ENCODE results near the gene EAPP. TPM values are rescaled to one million over a fixed set of nuclear protein-coding genes. Genes with fewer than 3 reads are reported as not detected.
A peak's percentile ranks its signal among the peaks of the same experiment; 100 is the strongest.

EAPP gene
- total and polyA plus RNA-seq, 2 of the 13 experiments (the other 11 are each of a cell fraction or from before 2014, with no cell fraction given): 68.7 to 110 TPM

DNA sequence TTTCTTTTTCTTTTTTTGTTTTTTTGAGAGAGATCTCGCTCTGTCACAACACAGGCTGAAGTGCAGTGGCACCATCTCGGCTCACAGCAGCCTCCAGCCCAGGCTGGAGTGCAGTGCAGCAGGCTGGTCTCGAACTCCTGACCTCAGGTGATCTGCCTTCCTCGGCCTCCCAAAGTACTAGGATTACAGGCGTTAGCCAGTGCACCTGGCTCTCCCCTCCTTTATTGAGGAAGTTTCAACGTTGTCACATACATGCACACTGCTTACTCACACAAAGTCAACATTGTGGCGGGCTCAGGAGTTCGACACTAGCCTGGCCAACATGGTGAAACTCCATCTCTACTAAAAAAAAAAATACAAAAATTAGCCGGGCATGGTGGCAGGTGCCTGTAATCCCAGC, 32.0 kb downstream of the EAPP start (continued):
- no peak for TF ChIP-seq GABPA (IDR thresholded peaks at IDR 0.05; ENCODE audit: low read depth, low read length)
- TF ChIP-seq GABPA (CRISPR knock-in tag; IDR thresholded peaks at IDR 0.05; ENCODE audit: low read depth): no peak
- TF ChIP-seq ZNF549 (CRISPR knock-in tag; IDR thresholded peaks at IDR 0.05): no peak
- no peak for TF ChIP-seq KAT8 (CRISPR knock-in tag; IDR thresholded peaks at IDR 0.05)
- TF ChIP-seq HDAC6 (IDR thresholded peaks at IDR 0.05; ENCODE audit: low read depth, low read length): no peak
- TF ChIP-seq, protein P1, sequence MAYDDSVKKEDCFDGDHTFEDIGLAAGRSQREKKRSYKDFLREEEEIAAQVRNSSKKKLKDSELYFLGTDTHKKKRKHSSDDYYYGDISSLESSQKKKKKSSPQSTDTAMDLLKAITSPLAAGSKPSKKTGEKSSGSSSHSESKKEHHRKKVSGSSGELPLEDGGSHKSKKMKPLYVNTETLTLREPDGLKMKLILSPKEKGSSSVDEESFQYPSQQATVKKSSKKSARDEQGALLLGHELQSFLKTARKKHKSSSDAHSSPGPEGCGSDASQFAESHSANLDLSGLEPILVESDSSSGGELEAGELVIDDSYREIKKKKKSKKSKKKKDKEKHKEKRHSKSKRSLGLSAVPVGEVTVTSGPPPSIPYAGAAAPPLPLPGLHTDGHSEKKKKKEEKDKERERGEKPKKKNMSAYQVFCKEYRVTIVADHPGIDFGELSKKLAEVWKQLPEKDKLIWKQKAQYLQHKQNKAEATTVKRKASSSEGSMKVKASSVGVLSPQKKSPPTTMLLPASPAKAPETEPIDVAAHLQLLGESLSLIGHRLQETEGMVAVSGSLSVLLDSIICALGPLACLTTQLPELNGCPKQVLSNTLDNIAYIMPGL (CRISPR knock-in tag; IDR thresholded peaks at IDR 0.05; ENCODE audit: borderline replicate concordance in 1 of 2, low read depth in 1 of 2): 0 out of 4 replicates have a peak, but pooled peaks of 1 of the 2 experiments have one; percentile 18
- no peak for TF ChIP-seq ZNF143 (CRISPR knock-in tag; IDR thresholded peaks at IDR 0.05)
- TF ChIP-seq IRX3 (CRISPR knock-in tag; IDR thresholded peaks at IDR 0.05; ENCODE audit: borderline replicate concordance, low read depth): no peak
- TF ChIP-seq ZNF337 (CRISPR knock-in tag; IDR thresholded peaks at IDR 0.05; ENCODE audit: borderline replicate concordance, low read depth): no peak
- TF ChIP-seq NCOA1 (CRISPR knock-in tag; IDR thresholded peaks at IDR 0.05): no peak
- peak; percentile 48; the same call in 1 of the 2 replicates for TF ChIP-seq ZNF614 (CRISPR knock-in tag; IDR thresholded peaks at IDR 0.05; ENCODE audit: borderline replicate concordance)
- TF ChIP-seq ZNF792 (CRISPR knock-in tag; IDR thresholded peaks at IDR 0.05): peak; percentile 20; the same call in 1 of the 2 replicates
- TF ChIP-seq ZNF501 (CRISPR knock-in tag; IDR thresholded peaks at IDR 0.05): peak; percentile 34
- TF ChIP-seq FOXA3 (CRISPR knock-in tag; IDR thresholded peaks at IDR 0.05): peak; percentile 60; the same call in 1 of the 2 replicates
- peak; percentile 76 for TF ChIP-seq ZMYM2 (CRISPR knock-in tag; IDR thresholded peaks at IDR 0.05)
- no peak for TF ChIP-seq ETV5 (CRISPR knock-in tag; IDR thresholded peaks at IDR 0.05; ENCODE audit: borderline replicate concordance)
- TF ChIP-seq FOXA1 (IDR thresholded peaks at IDR 0.05): no peak
- TF ChIP-seq FOXA1 (CRISPR knock-in tag; IDR thresholded peaks at IDR 0.05): peak; percentile 82
- no peak for TF ChIP-seq ZNF782 (CRISPR knock-in tag; IDR thresholded peaks at IDR 0.05; ENCODE audit: borderline replicate concordance)
- no peak for TF ChIP-seq ZBTB38 (CRISPR knock-in tag; IDR thresholded peaks at IDR 0.05)
- 0 out of 2 replicates have a peak, but pooled peaks have one; percentile 55 for TF ChIP-seq ZMYM3 (CRISPR knock-in tag; IDR thresholded peaks at IDR 0.05)
- no peak for TF ChIP-seq ARID2 (CRISPR knock-in tag; IDR thresholded peaks at IDR 0.05; ENCODE audit: borderline replicate concordance)
- no peak for TF ChIP-seq ZFP90 (CRISPR knock-in tag; IDR thresholded peaks at IDR 0.05; ENCODE audit: borderline replicate concordance)
- TF ChIP-seq FOSL1 (CRISPR knock-in tag; IDR thresholded peaks at IDR 0.05; ENCODE audit: borderline replicate concordance): 0 out of 2 replicates have a peak, but pooled peaks have one; percentile 13
- no peak for TF ChIP-seq ZNF234 (CRISPR knock-in tag; conservative IDR thresholded peaks at IDR 0.05)
- TF ChIP-seq ZNF331 (CRISPR knock-in tag; IDR thresholded peaks at IDR 0.05): 0 out of 2 replicates have a peak, but pooled peaks have one; percentile 9
- TF ChIP-seq, protein P2, sequence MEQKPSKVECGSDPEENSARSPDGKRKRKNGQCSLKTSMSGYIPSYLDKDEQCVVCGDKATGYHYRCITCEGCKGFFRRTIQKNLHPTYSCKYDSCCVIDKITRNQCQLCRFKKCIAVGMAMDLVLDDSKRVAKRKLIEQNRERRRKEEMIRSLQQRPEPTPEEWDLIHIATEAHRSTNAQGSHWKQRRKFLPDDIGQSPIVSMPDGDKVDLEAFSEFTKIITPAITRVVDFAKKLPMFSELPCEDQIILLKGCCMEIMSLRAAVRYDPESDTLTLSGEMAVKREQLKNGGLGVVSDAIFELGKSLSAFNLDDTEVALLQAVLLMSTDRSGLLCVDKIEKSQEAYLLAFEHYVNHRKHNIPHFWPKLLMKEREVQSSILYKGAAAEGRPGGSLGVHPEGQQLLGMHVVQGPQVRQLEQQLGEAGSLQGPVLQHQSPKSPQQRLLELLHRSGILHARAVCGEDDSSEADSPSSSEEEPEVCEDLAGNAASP (CRISPR knock-in tag; IDR thresholded peaks at IDR 0.05; ENCODE audit: borderline replicate concordance): no peak
- TF ChIP-seq ONECUT2 (CRISPR knock-in tag; IDR thresholded peaks at IDR 0.05): no peak
